HCT116 (cell line): ENCODE results near the gene DCDC2C. TPM values are rescaled to one million over a fixed set of nuclear protein-coding genes. Genes with fewer than 3 reads are reported as not detected.

ENCODE experiments used
- ATAC-seq: fragments of 200-7000 bp; cut with Tn5 transposase; 2 replicates; pipeline ENCODE4 v1.9.1; 2020; ENCODE audit warnings: mild to moderate bottlenecking, moderate library complexity
- BruUV-seq: library from RNA; stranded (reverse); fragments of 400-500 nt; replicated peaks from 2 replicates; lab custom pipeline; 2021; lab: Mats Ljungman, UMichigan
- CTCF ChIA-PET: fragments of 300-600 bp; sonication (Branson Sonifier 250); formaldehyde crosslinking; loops from one replicate; lab custom pipeline; 2021; ENCODE audit warnings: antibody characterized with exemption; lab: Charles Lee
- POLR2A ChIA-PET: fragments of 300-600, 350-600 bp; sonication (Branson Sonifier 250); formaldehyde crosslinking; loops from one replicate; lab custom pipeline; 2021; ENCODE audit warnings: antibody characterized with exemption; lab: Charles Lee
- RAD21 ChIA-PET, 2 experiments: fragments of 300-600 bp; sonication (Branson Sonifier 250); formaldehyde crosslinking; loops; one replicate each; lab custom pipeline; 2023; ENCODE audit warnings: low total read pairs in 2 of 2; ENCODE audit not compliant: uncharacterized antibody in 2 of 2, unreplicated experiment in 2 of 2, low non-redundant PET in 1 of 2; lab: Charles Lee
- DNase-seq: peaks from one replicate; pipeline ENCODE4 v3.0.0-alpha.2; 2010; ENCODE audit warnings: low read depth, low spot score
- H2AFZ ChIP-seq: fragments of 200-600 bp; shearing (Covaris generic), sonication (generic); 2 replicates; pipeline ENCODE4 v1.6.1; 2017; ENCODE audit warnings: low read depth, mixed run types, mixed read lengths, antibody characterized with exemption, low read length; ENCODE audit not compliant: poor library complexity, severe bottlenecking
- H3K27ac ChIP-seq: 2 replicates; pipeline ENCODE4 v1.5.1; 2012; ENCODE audit warnings: low read depth, low read length
- H3K27me3 ChIP-seq: fragments of 200-600 bp; sonication (generic); 2 replicates; pipeline ENCODE4 v1.6.1; 2016; ENCODE audit warnings: mixed run types, low read length, mixed read lengths; ENCODE audit not compliant: insufficient read depth
- H3K36me3 ChIP-seq, 2 experiments: fragments of 200-500 bp in 1 of 2; fragments of 200-600 bp in 1 of 2; sonication (Bioruptor generic) in 1 of 2; sonication (generic) in 1 of 2; 2 replicates each; pipeline versions ENCODE4 v1.5.1 to v1.6.1; 2014 to 2016; ENCODE audit warnings: low read length in 2 of 2, inconsistent platforms in 1 of 2, mixed read lengths in 1 of 2, mixed run types in 1 of 2; ENCODE audit not compliant: insufficient read depth in 2 of 2, control insufficient read depth in 1 of 2
- H3K4me1 ChIP-seq, 2 experiments: fragments of 200-600 bp in 1 of 2; sonication (generic) in 1 of 2; 2 replicates each; pipeline versions ENCODE4 v1.5.1 to v1.6.1; 2012 to 2017; ENCODE audit warnings: low read length in 2 of 2, inconsistent platforms in 1 of 2, mild to moderate bottlenecking in 1 of 2, mixed read lengths in 1 of 2, mixed run types in 1 of 2, moderate library complexity in 1 of 2; ENCODE audit not compliant: insufficient read depth in 2 of 2, control insufficient read depth in 1 of 2
- H3K4me2 ChIP-seq: fragments of 200-600 bp; sonication (generic); 2 replicates; pipeline ENCODE4 v1.6.1; 2017; ENCODE audit warnings: mixed run types, low read length, mixed read lengths
- H3K4me3 ChIP-seq, 2 experiments: fragments of 200-600 bp in 1 of 2; sonication (generic) in 1 of 2; replicated peaks in 1 of 2; 2 replicates each; pipeline ENCODE4 v1.5.1; 2011 to 2016; ENCODE audit warnings: low read length in 2 of 2, control low read depth in 1 of 2, low read depth in 1 of 2, mild to moderate bottlenecking in 1 of 2, mixed read lengths in 1 of 2, mixed run types in 1 of 2
- H3K79me2 ChIP-seq: fragments of 200-600 bp; sonication (generic); 2 replicates; pipeline ENCODE4 v1.6.1; 2017; ENCODE audit warnings: mild to moderate bottlenecking, mixed run types, low read length, moderate library complexity, mixed read lengths; ENCODE audit not compliant: insufficient read depth
- H3K9ac ChIP-seq: fragments of 200-600 bp; sonication (generic); 2 replicates; pipeline ENCODE4 v1.6.1; 2016; ENCODE audit warnings: low read length, mixed read lengths
- H3K9me2 ChIP-seq: fragments of 200-600 bp; sonication (generic), shearing (Covaris generic); 2 replicates; pipeline ENCODE4 v1.6.1; 2017; ENCODE audit warnings: mixed run types, mild to moderate bottlenecking, moderate library complexity; ENCODE audit not compliant: insufficient read depth
- H3K9me3 ChIP-seq, 2 experiments: fragments of 200-500 bp in 1 of 2; fragments of 200-600 bp in 1 of 2; sonication (Bioruptor generic) in 1 of 2; sonication (generic) in 1 of 2; 2 replicates each; pipeline ENCODE4 v1.6.1; 2014 to 2017; ENCODE audit warnings: low read length in 2 of 2, mixed read lengths in 2 of 2, inconsistent platforms in 1 of 2, low read depth in 1 of 2, mild to moderate bottlenecking in 1 of 2, mixed run types in 1 of 2, moderate library complexity in 1 of 2; ENCODE audit not compliant: control insufficient read depth in 1 of 2, insufficient read depth in 1 of 2
- H4K20me1 ChIP-seq: fragments of 200-600 bp; sonication (generic), shearing (Covaris generic); 2 replicates; pipeline ENCODE4 v1.6.1; 2017; ENCODE audit warnings: mixed run types, mild to moderate bottlenecking, moderate library complexity; ENCODE audit not compliant: insufficient read depth
- ATF3 ChIP-seq: IDR thresholded peaks from 2 replicates; pipeline ENCODE4 v1.6.1; 2012
- CEBPB ChIP-seq: IDR thresholded peaks from 2 replicates; pipeline ENCODE4 v1.6.1; 2012; ENCODE audit warnings: low read depth
- CTCF ChIP-seq, 3 experiments: fragments of 200-600 bp in 1 of 3; sonication (generic) in 1 of 3; IDR thresholded peaks in 2 of 3; conservative IDR thresholded peaks in 1 of 3; 2 replicates each; pipeline ENCODE4 v1.5.1; 2012 to 2017; ENCODE audit warnings: low read depth in 2 of 3, low read length in 2 of 3, antibody characterized with exemption in 1 of 3, borderline replicate concordance in 1 of 3, control low read depth in 1 of 3, mild to moderate bottlenecking in 1 of 3, mixed read lengths in 1 of 3, mixed run types in 1 of 3, moderate library complexity in 1 of 3; ENCODE audit not compliant: insufficient read depth in 1 of 3
- ELF1 ChIP-seq: IDR thresholded peaks from 2 replicates; pipeline ENCODE4 v1.6.1; 2012; ENCODE audit warnings: low read depth, borderline replicate concordance
- EZH2 ChIP-seq: fragments of 200-600 bp; sonication (generic); IDR thresholded peaks from 2 replicates; pipeline ENCODE4 v1.6.1; 2017; ENCODE audit warnings: antibody characterized with exemption, mixed run types
- SIN3A ChIP-seq: IDR thresholded peaks from 2 replicates; pipeline ENCODE4 v1.6.1; 2012; ENCODE audit warnings: low read depth
- SP1 ChIP-seq: IDR thresholded peaks from 2 replicates; pipeline ENCODE4 v1.6.1; 2012; ENCODE audit warnings: low read depth
- SRF ChIP-seq: IDR thresholded peaks from 2 replicates; pipeline ENCODE4 v1.6.1; 2012; ENCODE audit warnings: low read depth
- YY1 ChIP-seq: IDR thresholded peaks from 2 replicates; pipeline ENCODE4 v1.6.1; 2011; ENCODE audit warnings: low read length, low read depth, moderate library complexity, mild to moderate bottlenecking; ENCODE audit not compliant: insufficient replicate concordance; ENCODE audit errors: extremely low read depth
- ZBTB33 ChIP-seq: IDR thresholded peaks from 2 replicates; pipeline ENCODE4 v1.6.1; 2011; ENCODE audit warnings: mild to moderate bottlenecking, low read length, moderate library complexity; ENCODE audit not compliant: insufficient replicate concordance; ENCODE audit errors: extremely low read depth
- intact Hi-C: fragments of 100-400 bp; cut with micrococcal nuclease; formaldehyde crosslinking; loops from 2 replicates; pipeline ENCODE4 v1.10.0; 2022
- total RNA-seq: library from RNA; stranded (reverse); gene quantifications from one replicate; pipeline ENCODE4 v1.2.1, GENCODE V29; 2021; ENCODE audit not compliant: unreplicated experiment

Gene DCDC2C
- total RNA-seq, 1 experiment from 2014 or later = not detected

GRCh38 chr2:3895021-3895420, 191.6 kb downstream of the DCDC2C start:
- H3K4me2 ChIP-seq = no peak overlapping the region
- no peak for DNase-seq
- RAD21 ChIA-PET = no interaction called here
- H3K9me2 ChIP-seq = no peaks in the 10 kb centered on the region
- no peaks in the 10 kb centered on the region for H4K20me1 ChIP-seq
- no peak for TF ChIP-seq SP1
- TF ChIP-seq EZH2 = no peak
- no peak for TF ChIP-seq ZBTB33
- TF ChIP-seq YY1 = no peak
- no peak for TF ChIP-seq ELF1
- TF ChIP-seq SIN3A = no peak
- no peak for TF ChIP-seq CEBPB
- no peak for TF ChIP-seq ATF3
- no peak for TF ChIP-seq CTCF (IDR thresholded peaks at IDR 0.05 in 2 of 3, conservative IDR thresholded peaks at IDR 0.05 in 1 of 3; ENCODE audit: borderline replicate concordance in 1 of 3, insufficient read depth in 1 of 3, low read depth in 2 of 3, low read length in 2 of 3)
- TF ChIP-seq SRF = no peak
- TF ChIP-seq, all 23 proteins: peak for 0
- Histone ChIP-seq H3K9ac (no peak overlapping the region), H2AFZ (no peak overlapping the region), H3K4me1 (no peaks in the 10 kb centered on the region), H3K79me2 (no peaks in the 10 kb centered on the region), H3K9me3 (no peaks in the 10 kb centered on the region), H3K27ac (no peak overlapping the region), H3K27me3 (no peaks in the 10 kb centered on the region), H3K4me3 (no peak overlapping the region), H3K36me3 (no peaks in the 10 kb centered on the region)
- no TSS peak for BruUV-seq
- ATAC-seq = no peak
- intact Hi-C loops = no loop called here
- CTCF ChIA-PET = no interaction called here
- POLR2A ChIA-PET = no interaction called here

Other genes with a start within 250 kb of the DCDC2C start
- 27.0 TPM for gene ADI1, start 184.0 kb upstream of the DCDC2C start, total RNA-seq
- gene RNASEH1, start 145.2 kb upstream of the DCDC2C start, total RNA-seq = 38.2 TPM
- gene RPS7, start 128.3 kb upstream of the DCDC2C start, total RNA-seq = 1,694 TPM
- 0.15 TPM for gene COLEC11, start 108.5 kb upstream of the DCDC2C start, total RNA-seq
- gene ALLC, start 45.4 kb upstream of the DCDC2C start, total RNA-seq = not detected